ENCODE results near the gene NR6A1. TPM values are rescaled to one million over a fixed set of nuclear protein-coding genes. Genes with fewer than 3 reads are reported as not detected.

NR6A1 gene
- total RNA-seq, 1 donor from 2014 or later, result 1.9 TPM

DNA sequence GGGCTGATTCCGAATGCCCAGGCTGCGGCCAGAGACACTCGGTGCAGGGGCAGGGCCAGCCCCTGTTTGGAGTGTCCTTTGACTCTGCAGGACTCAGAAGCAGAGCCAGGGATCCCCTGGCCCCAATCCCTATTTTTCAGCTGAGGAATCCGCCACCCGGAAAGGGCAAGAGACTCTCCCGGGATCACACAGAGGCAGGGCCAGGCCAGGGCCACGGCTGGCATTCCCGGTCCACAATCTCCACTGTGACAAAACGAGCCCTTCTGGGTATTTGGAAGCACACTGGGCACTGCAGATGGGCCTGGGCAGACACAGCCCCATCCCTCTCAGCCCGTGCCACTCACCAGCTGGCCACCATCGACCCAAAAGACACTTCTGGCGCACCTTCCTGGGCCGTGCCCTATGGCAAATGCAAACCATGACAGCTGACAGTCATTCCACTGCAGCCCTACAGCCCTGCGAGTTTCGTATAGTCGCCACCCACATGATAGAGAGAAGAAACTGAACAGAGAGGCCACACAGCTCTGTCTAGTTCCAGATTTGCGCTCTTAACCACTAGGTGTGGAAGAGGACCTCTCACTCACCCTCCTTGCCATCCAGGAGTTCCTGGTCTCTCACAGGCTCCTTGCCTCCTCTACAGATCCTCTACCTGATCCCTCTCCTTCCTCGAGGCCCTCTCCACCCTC is 277.2 kb downstream of the NR6A1 start:
- ATAC-seq (no peak), DNase-seq (no peak)
- intact Hi-C loops (cut with micrococcal nuclease), result no loop called here

DNA sequence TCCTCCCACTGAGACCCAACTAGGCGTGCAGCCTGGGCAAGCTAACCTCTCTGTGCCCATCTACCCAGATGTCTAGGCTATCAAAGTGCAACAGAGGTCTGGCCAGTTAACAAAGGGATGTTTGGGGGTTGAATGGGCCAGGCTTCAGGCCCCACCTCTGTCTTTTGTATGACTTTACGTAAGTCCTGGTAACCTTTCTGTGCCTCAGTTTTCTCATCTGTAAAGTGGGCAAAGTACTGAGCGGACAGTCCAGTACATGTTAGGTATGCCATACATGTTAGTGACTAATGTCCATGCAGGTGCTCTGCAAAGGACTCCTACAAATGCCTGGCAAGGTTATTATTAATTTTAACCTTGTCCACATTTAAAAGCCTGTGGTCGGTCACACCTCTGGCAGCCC is 277.9 kb downstream of the NR6A1 start:
- ATAC-seq (no peak), DNase-seq (no peak)
- intact Hi-C loops (cut with micrococcal nuclease), result no loop called here

DNA sequence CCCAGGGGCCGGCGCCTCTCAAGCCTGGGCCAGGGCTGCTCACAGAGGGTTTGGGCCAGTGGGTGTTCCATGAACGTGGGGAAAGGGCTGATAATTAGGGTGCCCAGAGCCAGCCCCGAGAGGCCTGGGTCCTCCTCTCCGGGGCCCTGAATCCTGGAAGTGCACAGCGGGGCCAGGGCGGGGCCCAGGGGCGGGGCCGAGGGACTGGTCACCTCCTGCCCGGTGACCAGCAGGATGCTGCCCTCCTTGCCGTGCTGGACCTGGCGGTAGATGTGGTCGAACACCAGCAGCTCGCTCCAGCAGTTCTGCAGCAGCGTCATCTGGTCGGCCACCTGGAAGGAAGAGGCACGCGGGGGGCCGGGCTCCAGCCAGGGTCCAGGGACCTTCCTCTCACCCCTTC is 278.3 kb downstream of the NR6A1 start:
- DNase-seq, result no peak
- no peak for ATAC-seq
- intact Hi-C loops (cut with micrococcal nuclease), result no loop called here

DNA sequence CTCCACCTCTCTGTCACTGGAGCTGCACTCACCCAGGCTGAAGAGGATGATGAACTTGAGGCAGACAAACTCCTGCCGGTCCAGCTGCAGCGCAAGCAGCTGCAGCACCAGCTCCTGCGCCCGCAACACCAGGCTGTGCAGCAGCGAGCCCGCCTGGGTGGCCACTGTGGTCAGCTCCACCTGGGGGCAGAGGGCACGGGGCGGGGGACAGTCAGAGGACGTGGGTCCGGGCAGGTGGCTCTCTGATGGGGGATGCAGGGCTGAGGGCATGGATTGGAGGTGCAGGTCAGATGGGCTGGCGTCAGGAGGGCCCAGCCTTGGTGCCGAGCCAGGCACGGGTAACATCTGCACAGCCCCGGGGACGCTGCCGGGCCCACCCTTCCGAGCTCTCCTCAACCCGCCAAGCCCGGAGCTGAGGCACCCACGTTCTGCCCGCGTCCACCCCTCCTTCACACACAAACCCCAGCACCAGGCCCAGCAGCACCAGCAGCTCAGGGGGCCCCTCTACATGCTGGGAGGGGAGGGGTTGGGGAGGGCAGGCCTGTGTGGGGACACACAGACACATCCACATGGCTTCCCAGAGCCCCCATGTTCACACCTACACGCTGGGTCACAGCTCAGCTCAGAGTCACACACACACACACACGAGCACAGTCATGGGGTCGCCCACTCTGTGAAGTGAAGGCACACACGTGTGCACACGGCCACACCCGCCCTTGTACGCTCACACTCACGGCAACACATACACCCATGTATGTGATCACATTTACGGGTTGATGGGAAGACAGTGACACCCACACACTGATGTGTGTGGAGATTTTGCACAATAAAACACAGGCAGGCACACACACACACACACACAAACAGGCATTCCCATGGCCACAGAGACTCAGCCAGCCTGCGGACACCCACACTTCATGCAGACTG is 279.8 kb downstream of the NR6A1 start:
- DNase-seq (no peak), ATAC-seq (no peak)
- intact Hi-C loops (cut with micrococcal nuclease), result no loop called here

DNA sequence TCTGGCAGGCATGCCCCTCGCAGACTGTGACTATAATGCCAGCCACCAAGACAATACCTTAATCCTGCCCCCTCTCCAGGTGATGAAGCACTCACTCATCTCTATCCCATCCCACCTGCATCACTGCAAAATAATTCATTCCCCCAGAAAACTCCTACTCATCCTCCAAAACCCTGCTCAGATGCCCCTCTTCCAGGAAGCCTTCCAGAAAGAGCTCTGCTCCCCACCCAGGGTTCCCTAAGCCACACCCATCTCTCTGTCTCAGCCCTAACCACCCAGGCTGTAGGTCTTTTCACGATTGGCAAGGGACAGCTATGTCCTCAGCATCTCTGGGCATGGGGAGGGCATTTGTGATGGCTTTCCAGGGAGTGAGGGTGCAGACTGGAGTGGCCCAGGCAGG is 281.1 kb downstream of the NR6A1 start:
- DNase-seq (no peak), ATAC-seq (no peak)
- intact Hi-C loops (cut with micrococcal nuclease), result no loop called here

DNA sequence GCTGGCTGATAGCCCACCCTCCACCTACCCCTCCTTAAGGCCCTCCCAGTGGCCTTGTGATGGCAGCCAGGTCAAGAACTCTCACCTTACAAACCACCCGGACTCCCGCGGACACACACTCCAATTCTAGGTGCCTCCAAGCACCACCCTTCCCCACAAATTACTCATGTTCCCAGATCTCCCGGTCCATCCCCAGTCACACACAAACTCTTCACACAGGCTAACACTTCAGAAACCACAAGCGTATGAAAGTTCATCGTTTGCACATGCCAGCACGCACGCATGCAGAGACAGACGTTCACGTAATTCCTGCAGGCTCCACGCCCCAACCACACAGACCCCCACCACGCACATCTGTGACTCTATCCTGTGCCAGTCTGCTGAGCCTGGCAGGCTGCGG is 281.9 kb downstream of the NR6A1 start:
- intact Hi-C loops (cut with micrococcal nuclease), result no loop called here
- ATAC-seq (no peak), DNase-seq (no peak)

DNA sequence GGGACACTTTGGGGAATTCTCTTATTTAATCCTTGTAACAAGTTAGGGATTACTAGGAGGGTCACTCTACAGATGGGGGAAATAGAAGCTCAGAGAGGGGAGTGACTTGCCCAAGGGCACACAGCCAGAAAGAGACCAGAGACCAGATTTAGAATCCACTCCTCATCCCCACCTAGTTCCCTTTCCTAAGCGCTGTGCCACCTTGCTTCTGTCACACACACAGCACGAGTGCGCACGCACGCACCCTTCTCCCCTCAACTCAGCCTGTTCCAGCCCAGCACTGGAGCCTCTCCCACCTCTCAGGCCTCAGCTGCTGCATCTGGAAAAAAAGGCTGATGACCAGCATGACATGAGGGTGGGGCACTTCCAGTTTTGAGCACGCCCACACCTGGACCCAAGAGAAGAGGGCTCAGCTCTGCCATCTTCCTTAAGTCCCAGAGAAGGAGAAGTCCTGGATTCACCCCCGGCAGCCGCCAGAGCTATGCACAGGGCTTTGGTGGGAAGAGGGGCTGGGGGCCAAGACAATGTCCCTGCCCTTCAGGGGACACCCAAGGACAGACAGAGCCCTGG is 282.4 kb downstream of the NR6A1 start:
- ATAC-seq (no peak), DNase-seq (no peak)
- intact Hi-C loops (cut with micrococcal nuclease), result no loop called here

DNA sequence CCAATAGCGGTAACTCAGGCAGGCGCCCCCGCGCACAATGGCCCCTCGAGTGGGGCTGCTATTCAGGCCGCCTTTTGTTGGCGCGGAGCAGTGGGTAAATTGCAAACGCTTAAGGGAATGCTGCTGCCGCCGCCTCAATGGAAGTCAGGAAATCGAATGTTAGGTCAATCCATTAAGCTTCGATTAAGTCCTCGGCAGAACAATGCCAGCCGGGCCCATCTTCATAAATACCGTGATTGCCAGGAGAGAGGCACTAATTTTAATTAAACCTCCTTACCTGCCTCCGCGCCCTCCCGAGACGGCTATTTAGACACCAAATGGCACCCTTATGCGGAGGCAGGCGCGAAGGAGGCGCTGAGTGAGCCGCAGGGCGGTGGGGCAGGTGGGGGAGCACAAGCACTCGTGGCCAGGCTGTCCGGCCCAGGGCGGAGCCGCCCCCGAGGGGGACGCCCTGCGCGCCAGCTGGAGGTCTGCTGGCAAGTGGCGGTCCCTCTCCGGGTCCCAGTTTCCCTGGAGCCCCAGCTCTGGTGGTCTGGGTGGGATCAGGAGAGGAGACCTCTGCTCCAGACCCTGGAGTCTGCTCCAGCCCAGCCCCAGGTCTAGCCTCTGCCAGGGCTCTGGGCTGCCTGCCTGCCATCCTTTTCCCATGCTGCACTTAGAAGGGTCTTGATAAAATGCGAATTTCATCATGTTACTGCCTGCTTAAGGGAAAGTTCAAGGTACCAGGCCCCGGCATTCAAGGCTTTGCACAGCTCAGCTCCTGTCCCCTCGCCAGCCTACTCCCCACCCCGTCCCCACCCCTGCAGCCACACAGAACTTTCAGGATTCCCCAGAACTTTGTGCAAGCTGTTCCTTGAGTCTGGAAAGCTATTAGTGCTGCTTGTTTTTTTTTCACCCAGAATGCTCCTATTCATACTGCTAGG is 283.6 kb downstream of the NR6A1 start:
- intact Hi-C loops (cut with micrococcal nuclease), result no loop called here
- no peak for ATAC-seq
- DNase-seq, result no peak

DNA sequence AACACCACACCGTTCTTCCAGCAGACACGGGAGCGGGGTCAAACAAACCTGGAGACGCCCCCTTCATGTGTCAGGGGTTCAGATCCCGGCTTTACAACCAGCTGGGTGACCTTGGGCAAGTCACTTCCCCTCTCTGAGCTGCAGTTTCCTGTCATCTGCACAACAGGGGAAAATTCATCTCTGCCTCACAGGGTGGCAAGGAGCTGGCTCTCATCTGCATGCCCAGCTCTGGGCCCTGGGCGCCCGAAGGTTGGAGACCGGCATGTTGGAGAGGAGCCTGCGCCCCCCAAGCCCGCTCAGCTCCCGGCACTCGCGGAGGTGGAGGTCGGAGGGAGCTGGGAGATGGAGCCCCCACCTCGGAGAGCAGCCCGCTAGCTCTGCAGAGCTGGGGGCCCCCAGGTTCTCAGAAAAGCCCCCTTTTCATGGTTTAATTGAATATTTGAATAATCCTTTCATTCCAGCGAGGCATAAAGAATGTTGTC is 284.3 kb downstream of the NR6A1 start:
- ATAC-seq (no peak), DNase-seq (no peak)
- intact Hi-C loops (cut with micrococcal nuclease), result no loop called here

DNA sequence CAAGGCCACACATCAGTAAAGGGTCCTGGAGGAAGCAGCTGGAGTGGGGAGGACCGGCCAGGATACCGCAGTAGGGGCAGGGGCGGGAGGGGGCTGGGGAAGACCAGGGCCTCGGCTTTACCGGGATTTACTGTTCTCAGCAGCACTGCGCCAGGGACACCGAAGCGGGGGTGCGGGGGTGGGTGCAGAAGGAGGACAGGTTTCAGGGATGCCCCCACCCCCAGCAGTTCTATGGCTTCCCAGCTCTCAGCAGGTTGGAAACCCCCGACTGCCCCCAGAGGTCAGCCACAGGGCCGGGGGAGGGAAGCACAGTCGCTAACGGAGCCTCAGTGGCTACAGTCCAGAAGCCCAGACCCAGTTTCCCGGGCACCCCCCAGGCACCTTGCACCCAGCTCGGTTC is 285.2 kb downstream of the NR6A1 start:
- intact Hi-C loops (cut with micrococcal nuclease), result no loop called here
- DNase-seq, result peak; percentile 9
- no peak for ATAC-seq

DNA sequence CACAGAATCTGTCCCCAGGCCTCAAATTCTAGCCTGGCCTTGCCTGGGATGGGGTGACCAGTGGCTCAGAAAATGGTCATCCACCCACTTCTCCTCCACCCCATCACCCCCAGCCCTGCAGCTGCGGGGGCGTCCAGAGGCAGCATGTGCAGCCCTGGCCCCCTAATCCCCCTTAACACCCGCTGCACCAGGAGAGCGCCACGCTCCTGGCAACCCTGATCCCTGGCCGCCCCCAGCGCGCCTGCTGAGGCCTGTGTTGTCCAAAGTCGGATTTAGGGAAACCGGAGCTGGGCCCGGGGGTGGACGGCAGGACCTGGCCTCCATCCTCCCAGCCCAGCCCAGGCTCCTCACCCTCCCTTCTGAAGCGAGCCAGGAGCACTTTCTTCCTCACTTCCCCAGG is 285.9 kb downstream of the NR6A1 start:
- intact Hi-C loops (cut with micrococcal nuclease), result no loop called here
- no peak for ATAC-seq
- DNase-seq, result peak; percentile 4

DNA sequence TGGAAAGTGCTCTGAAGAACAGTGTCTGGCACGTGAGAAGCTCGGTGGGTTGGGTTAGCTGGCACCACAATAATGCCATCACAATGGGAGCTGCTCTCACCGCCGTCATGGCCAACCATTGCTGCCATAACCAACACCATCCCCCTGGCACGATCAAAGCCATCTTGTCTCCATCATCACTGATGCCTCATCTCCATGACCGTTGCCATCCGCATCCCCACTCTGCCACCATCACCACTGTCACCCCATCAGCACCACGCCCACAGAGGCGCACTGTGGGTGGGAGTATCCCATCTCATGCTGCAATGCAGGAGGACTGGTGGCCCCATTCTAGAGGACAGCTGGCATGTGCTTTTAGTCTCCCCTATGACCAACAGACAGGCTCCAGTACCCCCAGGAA is 287.6 kb downstream of the NR6A1 start:
- ATAC-seq (no peak), DNase-seq (no peak)
- intact Hi-C loops (cut with micrococcal nuclease), result no loop called here

DNA sequence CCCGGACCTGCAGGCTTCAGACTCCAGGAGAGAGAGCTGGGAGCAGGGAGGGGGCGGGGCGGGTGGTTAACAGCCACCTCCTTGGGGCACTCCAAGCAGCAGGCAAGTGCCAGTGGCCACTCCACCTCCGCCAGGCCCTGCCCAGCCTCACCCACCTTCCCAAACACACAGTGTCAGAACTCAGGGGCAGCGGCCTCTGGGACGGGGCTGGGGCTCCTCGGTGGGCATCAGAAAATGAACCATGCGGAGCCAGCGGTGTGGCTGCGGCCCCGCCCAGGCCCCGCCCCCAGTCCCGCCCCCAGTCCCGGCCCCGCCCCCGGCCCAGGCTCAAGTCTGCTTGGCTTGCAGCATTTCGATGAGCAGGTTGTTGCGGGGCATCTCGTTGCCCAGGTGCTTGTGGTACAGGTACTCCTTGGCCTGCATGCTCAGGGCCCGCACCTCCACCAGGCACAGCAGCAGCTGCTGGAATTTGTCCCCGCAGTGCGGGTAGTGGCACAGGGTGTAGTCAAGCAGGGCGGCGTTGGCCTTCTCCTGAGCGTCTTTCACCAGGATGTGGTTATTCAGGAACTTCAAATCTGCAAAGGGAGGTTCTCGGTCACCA is 288.6 kb downstream of the NR6A1 start:
- intact Hi-C loops (cut with micrococcal nuclease), result no loop called here
- ATAC-seq, result no peak
- peak; percentile 12 for DNase-seq

DNA sequence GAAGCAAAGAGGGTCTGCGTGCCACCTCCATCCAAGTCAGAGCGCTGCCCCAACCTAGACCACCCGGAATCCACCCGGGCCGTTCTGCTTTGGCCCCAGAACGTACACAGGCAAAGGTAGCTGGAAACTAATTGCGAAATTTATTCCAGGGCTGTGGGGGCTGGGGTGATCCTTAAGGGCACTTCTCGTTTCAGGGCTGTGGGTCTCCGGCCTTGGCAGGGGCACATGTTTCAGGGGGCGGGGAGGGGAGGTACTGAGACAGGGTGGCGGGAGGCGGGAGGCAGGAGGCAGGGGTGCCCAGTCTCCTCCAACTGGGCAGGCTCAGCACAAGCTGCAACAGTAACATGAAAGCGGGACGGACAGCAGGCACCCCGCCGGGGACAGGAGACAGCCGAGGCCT is 290.0 kb downstream of the NR6A1 start:
- intact Hi-C loops (cut with micrococcal nuclease), result no loop called here
- ATAC-seq, result no peak
- no peak for DNase-seq

DNA sequence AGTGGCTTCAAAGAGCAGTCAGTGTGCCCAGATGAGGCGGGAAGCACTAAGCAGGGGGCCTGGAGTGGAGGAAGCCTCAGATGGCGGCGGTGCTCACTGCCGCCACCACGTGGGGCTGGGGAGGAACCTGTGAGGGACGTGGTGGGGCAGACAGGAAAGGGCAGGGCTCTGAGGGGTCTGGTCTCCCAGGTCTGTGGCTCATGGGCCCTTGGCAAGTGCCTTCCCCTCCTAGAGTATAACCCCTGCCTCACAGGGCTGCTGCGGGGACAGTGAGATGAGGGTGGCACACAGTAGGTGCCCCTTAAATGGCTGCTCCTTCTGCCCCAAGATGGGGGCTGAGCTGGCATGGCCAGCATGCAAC is 290.5 kb downstream of the NR6A1 start:
- ATAC-seq (peak; percentile 59), DNase-seq (no peak)
- intact Hi-C loops (cut with micrococcal nuclease), result no loop called here

DNA sequence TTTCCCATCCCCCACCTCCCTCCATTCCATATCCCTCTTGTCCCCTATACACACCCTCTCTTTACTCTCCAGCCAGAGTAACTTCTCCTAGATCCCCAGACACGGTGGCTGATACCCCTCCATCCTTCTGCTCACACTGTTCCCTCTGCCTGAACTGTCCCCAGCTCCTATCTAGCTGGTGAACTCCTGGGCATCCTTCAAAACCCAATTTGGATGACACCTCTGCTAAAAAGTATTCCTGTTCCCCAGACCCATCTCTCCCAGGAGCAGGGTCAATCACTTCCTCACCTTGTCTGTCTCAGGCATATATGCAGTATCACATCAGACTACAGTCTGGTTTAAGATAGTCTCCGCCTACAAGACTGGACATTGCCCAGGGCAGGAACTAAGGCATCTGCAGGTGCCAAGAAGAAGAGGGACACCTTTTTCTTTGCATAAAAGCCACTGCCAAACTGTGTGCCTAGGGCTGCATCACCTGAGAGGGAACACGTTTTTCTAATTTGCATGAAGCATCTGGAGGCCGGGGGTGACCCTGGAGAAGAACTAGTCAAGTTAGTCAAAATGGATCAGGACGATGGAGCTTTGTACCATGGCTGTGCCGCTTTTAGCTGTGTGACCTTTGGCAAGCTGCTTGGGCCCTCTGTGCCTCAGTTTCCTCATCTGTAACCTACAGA is 291.0 kb downstream of the NR6A1 start:
- intact Hi-C loops (cut with micrococcal nuclease), result no loop called here
- ATAC-seq, result no peak
- no peak for DNase-seq

DNA sequence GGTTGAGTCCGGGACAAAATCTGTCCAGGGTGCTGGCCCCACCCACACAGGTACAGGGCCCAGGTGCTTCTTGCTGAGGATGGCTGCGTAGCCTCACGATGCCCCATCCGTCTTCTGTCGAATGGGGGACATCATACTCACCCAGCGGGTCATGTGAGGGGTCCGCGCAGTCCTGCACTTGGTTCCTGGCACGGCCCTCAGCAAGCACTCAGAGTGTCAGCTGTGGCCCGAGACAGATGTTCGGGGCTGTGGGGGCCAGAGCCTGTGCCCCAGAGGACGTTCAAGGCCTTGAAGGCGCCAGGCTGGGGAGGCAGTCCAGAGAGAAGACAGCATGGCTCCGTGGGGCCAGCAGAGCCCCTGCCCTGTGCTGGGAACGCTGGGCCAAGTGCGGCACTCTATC is 291.7 kb downstream of the NR6A1 start:
- DNase-seq (no peak), ATAC-seq (no peak)
- intact Hi-C loops (cut with micrococcal nuclease), result no loop called here

DNA sequence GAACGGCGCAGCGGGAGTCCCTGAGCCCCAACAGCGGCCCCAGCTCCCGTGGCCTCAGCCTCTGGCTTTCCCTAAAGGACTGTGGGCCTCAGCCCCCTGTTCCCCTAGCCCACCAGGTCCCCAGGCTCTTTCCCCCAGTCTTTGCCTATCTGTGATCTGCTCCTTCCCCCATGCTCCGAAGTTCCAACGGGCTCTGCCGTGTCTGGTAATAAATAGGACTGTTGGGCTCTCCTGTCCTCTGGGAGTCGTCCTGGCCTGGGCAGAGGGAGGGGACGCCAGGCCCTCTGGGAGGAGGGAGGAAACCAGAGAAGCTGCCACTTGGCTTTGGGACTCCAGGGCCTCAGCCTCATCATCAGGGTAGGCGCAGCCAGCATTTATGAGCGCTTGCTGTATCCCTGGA is 292.8 kb downstream of the NR6A1 start:
- intact Hi-C loops (cut with micrococcal nuclease), result no loop called here
- DNase-seq, result no peak
- ATAC-seq, result no peak

Data from left ventricle myocardium superior (tissue), 1 donor.